ENCODE results near the gene HSD17B4. TPM values are rescaled to one million over a fixed set of nuclear protein-coding genes. Genes with fewer than 3 reads are reported as not detected.
"Not testable (repeated sequence)": the region's sequence is repeated elsewhere in the genome, so short reads cannot be mapped to it uniquely, and the experiment has no call there.

The HSD17B4 gene
- total and polyA plus RNA-seq, 9 of the 15 experiments (the other 6 are each of a cell fraction or from before 2014, with no cell fraction given) = 50.6 to 187 (median 94.6) TPM

DNA sequence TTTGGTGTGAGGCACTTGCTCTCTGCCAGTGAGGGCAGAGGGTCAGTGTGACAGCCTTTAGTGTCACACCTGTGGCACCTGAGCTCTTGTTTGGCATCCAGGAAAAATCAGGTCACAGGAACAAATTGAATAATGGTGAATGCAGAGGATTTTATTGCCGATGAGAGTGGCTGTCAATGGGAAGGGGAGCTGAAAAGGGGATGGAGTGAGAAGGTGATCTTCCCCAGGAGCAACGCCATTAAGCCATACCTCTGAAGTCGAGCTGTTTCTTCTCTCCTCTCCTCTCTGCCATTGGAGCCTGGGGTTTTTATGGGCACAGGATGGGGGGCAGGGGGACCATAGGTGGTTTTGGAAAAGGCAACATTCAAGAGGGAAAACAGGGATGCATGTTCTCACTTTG lies 2.4 kb upstream of the HSD17B4 start (continued):
- TF ChIP-seq, protein P1, sequence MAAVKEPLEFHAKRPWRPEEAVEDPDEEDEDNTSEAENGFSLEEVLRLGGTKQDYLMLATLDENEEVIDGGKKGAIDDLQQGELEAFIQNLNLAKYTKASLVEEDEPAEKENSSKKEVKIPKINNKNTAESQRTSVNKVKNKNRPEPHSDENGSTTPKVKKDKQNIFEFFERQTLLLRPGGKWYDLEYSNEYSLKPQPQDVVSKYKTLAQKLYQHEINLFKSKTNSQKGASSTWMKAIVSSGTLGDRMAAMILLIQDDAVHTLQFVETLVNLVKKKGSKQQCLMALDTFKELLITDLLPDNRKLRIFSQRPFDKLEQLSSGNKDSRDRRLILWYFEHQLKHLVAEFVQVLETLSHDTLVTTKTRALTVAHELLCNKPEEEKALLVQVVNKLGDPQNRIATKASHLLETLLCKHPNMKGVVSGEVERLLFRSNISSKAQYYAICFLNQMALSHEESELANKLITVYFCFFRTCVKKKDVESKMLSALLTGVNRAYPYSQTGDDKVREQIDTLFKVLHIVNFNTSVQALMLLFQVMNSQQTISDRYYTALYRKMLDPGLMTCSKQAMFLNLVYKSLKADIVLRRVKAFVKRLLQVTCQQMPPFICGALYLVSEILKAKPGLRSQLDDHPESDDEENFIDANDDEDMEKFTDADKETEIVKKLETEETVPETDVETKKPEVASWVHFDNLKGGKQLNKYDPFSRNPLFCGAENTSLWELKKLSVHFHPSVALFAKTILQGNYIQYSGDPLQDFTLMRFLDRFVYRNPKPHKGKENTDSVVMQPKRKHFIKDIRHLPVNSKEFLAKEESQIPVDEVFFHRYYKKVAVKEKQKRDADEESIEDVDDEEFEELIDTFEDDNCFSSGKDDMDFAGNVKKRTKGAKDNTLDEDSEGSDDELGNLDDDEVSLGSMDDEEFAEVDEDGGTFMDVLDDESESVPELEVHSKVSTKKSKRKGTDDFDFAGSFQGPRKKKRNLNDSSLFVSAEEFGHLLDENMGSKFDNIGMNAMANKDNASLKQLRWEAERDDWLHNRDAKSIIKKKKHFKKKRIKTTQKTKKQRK (IDR thresholded peaks at IDR 0.05; ENCODE audit: borderline replicate concordance, low read depth, low read length) = no peak
- TF ChIP-seq EWSR1 (IDR thresholded peaks at IDR 0.05; ENCODE audit: borderline replicate concordance, low read depth, partially characterized antibody) = no peak

DNA sequence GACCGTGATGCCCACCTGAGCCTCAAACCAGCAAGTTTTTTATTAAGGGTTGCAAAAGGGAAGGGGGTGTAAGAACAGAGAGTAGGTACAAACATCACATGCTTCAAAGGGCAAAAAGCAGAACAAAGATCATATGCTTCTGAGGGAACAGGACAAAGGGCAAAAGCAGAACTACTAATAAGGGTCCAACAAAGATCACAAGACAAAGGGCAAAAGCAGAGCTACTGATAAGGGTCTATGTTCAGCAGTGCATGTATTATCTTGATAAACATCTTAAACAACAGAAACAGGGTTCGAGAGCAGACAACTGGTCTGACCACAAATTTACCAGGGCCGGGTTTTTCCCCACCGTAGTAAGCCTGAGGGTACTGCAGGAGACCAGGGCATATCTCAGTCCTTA lies 1.7 kb upstream of the HSD17B4 start:
- FAIRE-seq; H3K27ac ChIP-seq (ENCODE audit: extremely low read depth, low read depth, low read length); in situ Hi-C loops (cut with MboI); intact Hi-C loops (cut with micrococcal nuclease); H3K9ac ChIP-seq (ENCODE audit: insufficient read depth in 1 of 2, low read depth in 2 of 2, low read length in 2 of 2); H3K4me2 ChIP-seq (ENCODE audit: insufficient read depth, low read length); BruUV-seq (replicated peaks); CTCF ChIA-PET (ENCODE audit: low intra/inter-chr PET ratio); DNase-seq (ENCODE audit: extremely low read depth in 1 of 4, low spot score in 3 of 4); H3K9me1 ChIP-seq (ENCODE audit: control insufficient read depth, insufficient read depth, low read length); H3K9me3 ChIP-seq (replicated peaks; ENCODE audit: control insufficient read depth, insufficient read depth, low read depth, low read length); H4K20me1 ChIP-seq (replicated peaks; ENCODE audit: control insufficient read depth, insufficient read depth, low read length); H3K4me3 ChIP-seq; ATAC-seq; H2AFZ ChIP-seq (ENCODE audit: low read depth, low read length); H3K27me3 ChIP-seq (ENCODE audit: control insufficient read depth in 2 of 2, insufficient read depth in 2 of 2, low read length in 2 of 2); H3K4me1 ChIP-seq (replicated peaks in 1 of 2; ENCODE audit: control insufficient read depth in 2 of 2, insufficient read depth in 2 of 2, low read length in 2 of 2); POLR2A ChIA-PET; H3K36me3 ChIP-seq (ENCODE audit: control insufficient read depth, insufficient read depth, low read length): not testable (repeated sequence)
- H3K79me2 ChIP-seq (ENCODE audit: control insufficient read depth, insufficient read depth, low read length) = peaks cover 11% of the 10 kb centered on the region; the same call in 2 of the 3 replicates
- 58% methylated on average over 3 of the region's 4 CpGs for WGBS (ENCODE audit: insufficient coverage, low coverage, missing lambda C conversion rate)
